ENCODE results near the gene ABO. TPM values are rescaled to one million over a fixed set of nuclear protein-coding genes. Genes with fewer than 3 reads are reported as not detected.

Gene ABO
- total and polyA plus RNA-seq, 2 of the 8 experiments (the other 6 are each of a cell fraction or from before 2014, with no cell fraction given), result 0.03 TPM; not detected in 1

DNA sequence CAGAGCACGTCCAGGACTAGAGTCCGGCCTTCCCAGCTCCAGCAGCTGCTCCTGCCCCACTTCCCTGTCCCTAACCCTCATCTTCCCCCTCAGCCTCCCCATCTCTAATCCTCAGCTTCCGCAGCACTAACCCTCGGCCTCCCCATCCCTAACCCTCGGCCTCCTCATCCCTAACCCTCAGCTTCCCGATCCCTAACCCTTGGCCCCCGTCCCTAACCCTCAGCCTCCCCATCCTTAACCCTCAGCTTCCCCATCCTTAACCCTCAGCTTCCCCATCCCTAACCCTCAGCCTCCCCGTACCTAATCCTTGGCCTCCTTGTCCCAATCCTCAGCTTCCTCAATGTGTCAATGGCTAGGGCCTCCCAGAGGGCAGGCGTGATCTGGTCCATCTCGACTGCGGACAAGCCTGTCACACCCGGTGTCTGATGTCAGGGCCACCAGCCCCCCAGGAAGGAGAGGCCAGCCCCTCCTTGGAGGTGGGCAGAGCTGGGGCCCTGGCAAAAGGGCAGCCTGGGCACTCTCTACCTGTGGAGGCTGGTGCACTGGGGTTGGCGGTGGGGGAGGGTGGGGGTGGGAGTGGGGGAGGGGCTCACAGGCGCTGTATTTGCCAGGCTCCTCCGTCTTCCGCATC, 67.3 kb downstream of the ABO start:
- H3K18ac ChIP-seq (ENCODE audit: extremely low read depth, low read length), result no peak overlapping the region
- no peak overlapping the region for H2AK5ac ChIP-seq (ENCODE audit: low read depth, low read length)
- no peak overlapping the region for H2AFZ ChIP-seq (ENCODE audit: low read length)
- no peak overlapping the region for H2BK12ac ChIP-seq (ENCODE audit: low read depth, low read length)
- H2BK15ac ChIP-seq (ENCODE audit: low read length), result no peak overlapping the region
- H3K79me1 ChIP-seq (ENCODE audit: low read depth, low read length), result no peaks in the 10 kb centered on the region
- H2BK20ac ChIP-seq (ENCODE audit: low read length), result no peak overlapping the region
- ChIA-PET POLR2A (ENCODE audit: partially characterized antibody) (interaction anchor here (1.2 kb wide), 1 partner anchor 139 kb away, joined by 3 read pairs; no protein-coding TSS in a partner anchor), CTCF (ENCODE audit: partially characterized antibody) (interaction anchor here (1.0 to 2.3 kb wide), 5 partner anchors 11 to 148 kb away, joined by 3 to 20 read pairs (median 3); no protein-coding TSS in a partner anchor)
- H2BK5ac ChIP-seq (ENCODE audit: low read depth, low read length), result no peak overlapping the region
- DNase-seq (ENCODE audit: low read depth in 1 of 2, low spot score in 2 of 2), result no peak
- no peak overlapping the region for H3K27ac ChIP-seq (ENCODE audit: low read depth, low read length)
- no peaks in the 10 kb centered on the region for H3K9me3 ChIP-seq (ENCODE audit: insufficient read depth in 2 of 2, low read depth in 1 of 2, low read length in 1 of 2)
- H3K56ac ChIP-seq (replicated peaks; ENCODE audit: insufficient read length, low read depth, low read length), result no peak overlapping the region
- no peak overlapping the region for H3K9ac ChIP-seq (replicated peaks in 1 of 4; ENCODE audit: extremely low read depth in 1 of 4, low read depth in 3 of 4, low read length in 3 of 4)
- no peak overlapping the region for H4K5ac ChIP-seq (ENCODE audit: insufficient read length, low read depth, low read length)
- no peaks in the 10 kb centered on the region for H3K36me3 ChIP-seq (ENCODE audit: control insufficient read depth in 2 of 4, insufficient read depth in 4 of 4, low read length in 3 of 4)
- H3K4me2 ChIP-seq (ENCODE audit: insufficient read depth in 1 of 2, low read depth in 2 of 2, low read length in 2 of 2), result no peak overlapping the region
- H3K23me2 ChIP-seq (ENCODE audit: low read depth, low read length), result no peaks in the 10 kb centered on the region; the same call in 1 of the 2 replicates
- H4K20me1 ChIP-seq (replicated peaks in 1 of 2; ENCODE audit: control insufficient read depth in 1 of 2, insufficient read depth in 2 of 2, low read length in 2 of 2), result no peaks in the 10 kb centered on the region
- no peak overlapping the region for H4K8ac ChIP-seq (ENCODE audit: extremely low read depth, insufficient read depth, low read length)
- 73% methylated on average over 9 of the region's 16 CpGs; no CpG with 5 or more reads in 1 of the 2 experiments for WGBS, 2 experiments (ENCODE audit: extremely low coverage in 1 of 2, insufficient coverage in 1 of 2, insufficient read length in 1 of 2, insufficient replicate concordance in 2 of 2, low coverage in 1 of 2, low lambda C conversion rate in 2 of 2, missing lambda C conversion rate in 1 of 2)
- H3K27me3 ChIP-seq (replicated peaks in 1 of 4; ENCODE audit: control insufficient read depth in 3 of 4, extremely low read depth in 1 of 4, insufficient read depth in 3 of 4, low read length in 3 of 4), result peaks cover 10 to 55% (median 38%) of the 10 kb centered on the region in 4 experiments
- H2BK120ac ChIP-seq (replicated peaks; ENCODE audit: low read depth, low read length), result no peak overlapping the region
- no peak overlapping the region for H3K14ac ChIP-seq (ENCODE audit: insufficient read length)
- no peak overlapping the region for H3K4ac ChIP-seq (replicated peaks; ENCODE audit: insufficient read length, low read depth, low read length)
- H4K91ac ChIP-seq (replicated peaks; ENCODE audit: insufficient read length, low read length), result no peak overlapping the region
- H3K4me3 ChIP-seq (ENCODE audit: extremely low read depth in 1 of 4, insufficient read depth in 2 of 4, low read depth in 3 of 4, low read length in 4 of 4), result no peak overlapping the region
- no peak for FAIRE-seq
- TF ChIP-seq, protein P1, sequence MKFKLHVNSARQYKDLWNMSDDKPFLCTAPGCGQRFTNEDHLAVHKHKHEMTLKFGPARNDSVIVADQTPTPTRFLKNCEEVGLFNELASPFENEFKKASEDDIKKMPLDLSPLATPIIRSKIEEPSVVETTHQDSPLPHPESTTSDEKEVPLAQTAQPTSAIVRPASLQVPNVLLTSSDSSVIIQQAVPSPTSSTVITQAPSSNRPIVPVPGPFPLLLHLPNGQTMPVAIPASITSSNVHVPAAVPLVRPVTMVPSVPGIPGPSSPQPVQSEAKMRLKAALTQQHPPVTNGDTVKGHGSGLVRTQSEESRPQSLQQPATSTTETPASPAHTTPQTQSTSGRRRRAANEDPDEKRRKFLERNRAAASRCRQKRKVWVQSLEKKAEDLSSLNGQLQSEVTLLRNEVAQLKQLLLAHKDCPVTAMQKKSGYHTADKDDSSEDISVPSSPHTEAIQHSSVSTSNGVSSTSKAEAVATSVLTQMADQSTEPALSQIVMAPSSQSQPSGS (IDR thresholded peaks at IDR 0.05; ENCODE audit: low read length), result no peak
- peak; percentile 48; the same call in 1 of the 2 replicates for TF ChIP-seq POLR2AphosphoS5 (IDR thresholded peaks at IDR 0.05; ENCODE audit: low read depth, low read length)
- H3K23ac ChIP-seq (ENCODE audit: insufficient read length), result no peak overlapping the region
- no peaks in the 10 kb centered on the region for H3K4me1 ChIP-seq (replicated peaks in 1 of 4; ENCODE audit: control insufficient read depth in 3 of 4, insufficient read depth in 4 of 4, low read length in 3 of 4)
- no peaks in the 10 kb centered on the region for H3K79me2 ChIP-seq (ENCODE audit: control insufficient read depth in 1 of 2, insufficient read depth in 2 of 2, low read length in 2 of 2)
